RWPE2 (cell line): ENCODE results near the gene XPNPEP1.
A peak's percentile ranks its signal among the peaks of the same experiment; 100 is the strongest.

ENCODE experiments used
- ATAC-seq: fragments of 200-7000 bp; cut with Tn5 transposase; 3 replicates; pipeline ENCODE4 v1.9.1; 2021; ENCODE audit warnings: low read depth
- DNase-seq: peaks from one replicate; pipeline ENCODE4 v3.0.0-alpha.2; 2020; ENCODE audit warnings: low spot score
- H3K27ac ChIP-seq: fragments of 450-650 bp; 2 replicates; pipeline ENCODE4 v1.5.1; 2017; ENCODE audit warnings: mild to moderate bottlenecking; ENCODE audit not compliant: poor library complexity, severe bottlenecking
- H3K27me3 ChIP-seq: fragments of 250-450 bp; sonication (Bioruptor Pico); 2 replicates; pipeline ENCODE4 v1.5.1; 2021; ENCODE audit warnings: mild to moderate bottlenecking, moderate library complexity; ENCODE audit not compliant: insufficient read depth, poor library complexity, severe bottlenecking
- H3K36me3 ChIP-seq: fragments of 250-450 bp; sonication (Bioruptor Pico); 2 replicates; pipeline ENCODE4 v1.5.1; 2020; ENCODE audit warnings: low read depth, mild to moderate bottlenecking, moderate library complexity
- H3K4me1 ChIP-seq: fragments of 250-450 bp; sonication (Bioruptor Pico); 2 replicates; pipeline ENCODE4 v1.5.1; 2021; ENCODE audit warnings: mild to moderate bottlenecking, moderate library complexity; ENCODE audit not compliant: insufficient read depth, poor library complexity, severe bottlenecking
- H3K4me3 ChIP-seq: fragments of 250-450 bp; sonication (Bioruptor Pico); 2 replicates; pipeline ENCODE4 v1.5.1; 2021; ENCODE audit warnings: mild to moderate bottlenecking, moderate library complexity; ENCODE audit not compliant: severe bottlenecking
- H3K9me3 ChIP-seq: fragments of 250-450 bp; sonication (Bioruptor Pico); 2 replicates; pipeline ENCODE4 v1.5.1; 2021; ENCODE audit warnings: mild to moderate bottlenecking, moderate library complexity; ENCODE audit not compliant: severe bottlenecking
- TF ChIP-seq, protein P1 (sequence below): fragments of 450-650 bp; IDR thresholded peaks from one replicate; pipeline ENCODE4 v1.5.1; 2017; ENCODE audit warnings: mild to moderate bottlenecking, moderate library complexity; ENCODE audit not compliant: poor library complexity, severe bottlenecking

The XPNPEP1 gene

DNA sequence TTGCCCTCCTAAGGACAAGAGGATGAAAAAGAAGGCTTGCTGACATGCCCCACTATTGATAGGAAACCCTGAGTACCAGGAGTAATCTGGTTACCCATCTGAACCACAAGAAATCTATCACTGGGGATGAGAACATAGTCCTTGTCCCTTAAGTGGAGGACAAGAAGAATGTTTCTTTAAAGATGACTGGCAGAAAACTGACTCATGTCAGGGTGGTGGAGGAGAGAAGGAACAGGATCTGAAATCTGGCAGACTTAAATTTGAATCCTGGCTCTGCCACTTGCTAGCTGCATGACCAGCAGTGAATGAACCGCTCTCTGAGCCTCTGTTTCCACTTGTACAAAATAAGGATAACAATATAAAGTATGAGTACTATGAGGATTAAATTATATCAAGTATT, 38.9 kb upstream of the XPNPEP1 start:
- Histone ChIP-seq H3K27ac (no peak overlapping the region), H3K36me3 (no peaks in the 10 kb centered on the region), H3K27me3 (no peaks in the 10 kb centered on the region), H3K9me3 (no peaks in the 10 kb centered on the region), H3K4me1 (peaks cover 3% of the 10 kb centered on the region), H3K4me3 (no peak overlapping the region)
- DNase-seq, result no peak
- no peak for ATAC-seq
- TF ChIP-seq, protein P1, sequence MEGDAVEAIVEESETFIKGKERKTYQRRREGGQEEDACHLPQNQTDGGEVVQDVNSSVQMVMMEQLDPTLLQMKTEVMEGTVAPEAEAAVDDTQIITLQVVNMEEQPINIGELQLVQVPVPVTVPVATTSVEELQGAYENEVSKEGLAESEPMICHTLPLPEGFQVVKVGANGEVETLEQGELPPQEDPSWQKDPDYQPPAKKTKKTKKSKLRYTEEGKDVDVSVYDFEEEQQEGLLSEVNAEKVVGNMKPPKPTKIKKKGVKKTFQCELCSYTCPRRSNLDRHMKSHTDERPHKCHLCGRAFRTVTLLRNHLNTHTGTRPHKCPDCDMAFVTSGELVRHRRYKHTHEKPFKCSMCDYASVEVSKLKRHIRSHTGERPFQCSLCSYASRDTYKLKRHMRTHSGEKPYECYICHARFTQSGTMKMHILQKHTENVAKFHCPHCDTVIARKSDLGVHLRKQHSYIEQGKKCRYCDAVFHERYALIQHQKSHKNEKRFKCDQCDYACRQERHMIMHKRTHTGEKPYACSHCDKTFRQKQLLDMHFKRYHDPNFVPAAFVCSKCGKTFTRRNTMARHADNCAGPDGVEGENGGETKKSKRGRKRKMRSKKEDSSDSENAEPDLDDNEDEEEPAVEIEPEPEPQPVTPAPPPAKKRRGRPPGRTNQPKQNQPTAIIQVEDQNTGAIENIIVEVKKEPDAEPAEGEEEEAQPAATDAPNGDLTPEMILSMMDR, result no peak

DNA sequence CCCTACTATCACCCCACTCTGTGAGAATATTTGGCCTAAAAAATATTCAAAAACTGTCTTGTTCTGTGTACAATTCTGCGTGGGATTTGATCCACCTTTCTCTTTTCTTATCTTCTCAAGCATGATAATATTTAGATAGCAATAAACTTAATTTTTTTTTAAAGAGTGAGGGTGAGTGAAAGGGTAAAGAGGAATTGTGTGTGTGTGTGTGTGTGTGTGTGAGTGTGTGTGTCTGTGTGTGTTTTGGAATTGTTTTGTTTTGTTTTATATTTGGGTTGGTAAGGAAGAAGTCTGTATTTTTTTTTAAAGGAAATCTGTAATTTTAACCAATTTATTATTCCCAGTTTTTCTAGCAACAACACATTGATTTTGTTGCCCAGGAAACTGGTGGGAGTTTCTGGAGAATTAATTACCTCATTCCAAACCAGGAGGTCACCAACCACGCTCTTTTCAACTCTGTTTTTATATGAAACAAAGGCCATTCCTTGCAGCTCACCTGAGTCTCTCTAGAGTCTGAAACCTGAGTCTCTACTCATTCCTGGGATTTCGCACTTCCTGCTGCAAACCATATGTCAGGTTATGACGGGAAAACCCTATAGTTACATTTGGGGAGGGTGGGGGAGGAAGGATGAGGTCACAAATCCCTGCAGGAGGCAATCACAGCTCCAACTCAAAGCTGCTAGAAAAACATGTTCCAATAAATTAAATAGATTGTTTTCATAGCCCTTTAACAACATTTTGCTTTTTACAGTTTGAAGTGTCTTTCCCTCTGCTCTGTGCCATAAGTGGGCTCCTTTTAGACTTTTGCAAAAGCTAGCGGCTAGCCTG, 38.1 kb upstream of the XPNPEP1 start:
- no peak overlapping the region for H3K4me3 ChIP-seq
- peak; percentile 77 for ATAC-seq
- H3K27ac ChIP-seq, result no peak overlapping the region
- H3K36me3 ChIP-seq, result no peaks in the 10 kb centered on the region
- no peak for DNase-seq
- H3K9me3 ChIP-seq, result no peaks in the 10 kb centered on the region
- no peaks in the 10 kb centered on the region for H3K27me3 ChIP-seq
- TF ChIP-seq, protein P1, result no peak
- peaks cover 3% of the 10 kb centered on the region for H3K4me1 ChIP-seq

DNA sequence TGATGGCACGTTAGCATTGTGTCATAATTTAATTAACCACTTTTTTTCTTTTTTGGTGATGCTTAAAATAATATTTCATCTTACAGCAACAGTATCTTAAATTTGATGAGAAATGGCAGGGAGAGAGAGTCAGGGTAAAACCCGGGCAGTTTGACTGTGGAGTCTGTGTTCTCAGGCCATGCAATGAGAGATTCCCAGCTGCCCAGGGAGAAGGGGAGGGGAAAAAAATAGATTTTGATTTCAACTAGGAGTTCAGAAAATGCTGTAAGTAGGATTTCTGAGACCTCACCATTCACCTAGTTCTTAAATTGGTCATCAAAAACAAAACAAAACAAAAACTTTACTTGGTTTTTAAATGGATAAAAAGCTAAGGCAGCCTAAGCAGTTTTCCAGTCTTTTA, 37.4 kb upstream of the XPNPEP1 start:
- DNase-seq (no peak), ATAC-seq (no peak)
- Histone ChIP-seq H3K36me3 (no peaks in the 10 kb centered on the region), H3K9me3 (no peaks in the 10 kb centered on the region), H3K4me3 (no peak overlapping the region), H3K27ac (no peak overlapping the region), H3K27me3 (no peaks in the 10 kb centered on the region), H3K4me1 (peaks cover 3% of the 10 kb centered on the region)
- TF ChIP-seq, protein P1, result no peak

DNA sequence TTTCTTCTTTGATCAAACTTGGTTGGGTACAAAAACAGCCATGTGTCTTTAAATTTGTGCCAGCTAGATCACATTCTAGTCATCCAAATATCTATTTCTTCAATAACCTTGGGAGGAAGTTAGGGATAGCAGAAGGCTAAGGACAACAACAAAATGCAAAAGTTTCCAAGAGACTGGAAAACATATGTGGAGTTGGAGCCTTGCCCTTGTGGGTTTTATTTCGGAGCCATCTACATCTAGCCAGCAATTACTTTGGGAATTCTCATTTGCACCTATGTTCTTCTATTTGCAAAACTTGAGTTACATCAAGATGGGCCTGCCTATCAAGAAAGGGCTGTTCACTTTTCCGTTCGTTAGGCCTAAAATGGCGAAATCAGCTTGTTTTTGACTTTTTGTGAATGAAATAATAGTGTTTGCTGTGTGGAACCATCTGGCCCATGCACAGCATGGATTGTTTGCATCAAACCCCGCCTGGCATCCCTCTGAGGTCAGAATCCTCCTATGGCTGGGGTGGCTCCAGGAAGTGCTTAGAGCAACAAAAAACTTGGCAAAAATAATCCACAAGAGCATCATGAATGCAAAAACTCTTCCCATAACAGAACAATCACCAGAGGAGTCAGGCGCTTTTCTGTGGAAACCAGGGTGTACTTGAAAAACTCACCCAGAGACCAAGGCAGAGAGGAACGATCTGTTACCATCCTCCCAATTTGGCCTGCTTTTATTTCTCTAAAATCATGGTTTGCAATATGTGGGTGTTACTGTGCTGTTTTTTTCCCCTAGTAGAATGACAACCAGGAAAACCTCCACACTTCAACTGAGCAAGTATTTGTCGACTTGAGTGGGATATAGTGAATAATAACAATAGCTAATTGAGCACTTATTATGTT, 36.2 kb upstream of the XPNPEP1 start:
- no peaks in the 10 kb centered on the region for H3K27me3 ChIP-seq
- no peak overlapping the region for H3K4me3 ChIP-seq
- ATAC-seq, result no peak
- TF ChIP-seq, protein P1, result no peak
- H3K36me3 ChIP-seq, result no peaks in the 10 kb centered on the region
- no peak for DNase-seq
- no peaks in the 10 kb centered on the region for H3K9me3 ChIP-seq
- no peak overlapping the region for H3K27ac ChIP-seq
- peaks cover 3% of the 10 kb centered on the region for H3K4me1 ChIP-seq
